GM21737 (cell line): ENCODE data around the gene EED.
A peak's percentile ranks its signal among the peaks of the same experiment; 100 is the strongest.
"Not testable (repeated sequence)": the region's sequence is repeated elsewhere in the genome, so short reads cannot be mapped to it uniquely, and the experiment has no call there.

Experiments
- ATAC-seq: cut with Tn5 transposase; IDR thresholded peaks from one replicate; pipeline ENCODE4 v1.9.1; 2021; ENCODE audit warnings: mild to moderate bottlenecking, moderate library complexity; ENCODE audit not compliant: unreplicated experiment

The EED gene

GRCh38 chr11:86218125-86219084, 26.1 kb upstream of the EED start:
- peak; percentile 34 for ATAC-seq

GRCh38 chr11:86219311-86220193, 25.0 kb upstream of the EED start:
- ATAC-seq: peak; percentile 62

DNA sequence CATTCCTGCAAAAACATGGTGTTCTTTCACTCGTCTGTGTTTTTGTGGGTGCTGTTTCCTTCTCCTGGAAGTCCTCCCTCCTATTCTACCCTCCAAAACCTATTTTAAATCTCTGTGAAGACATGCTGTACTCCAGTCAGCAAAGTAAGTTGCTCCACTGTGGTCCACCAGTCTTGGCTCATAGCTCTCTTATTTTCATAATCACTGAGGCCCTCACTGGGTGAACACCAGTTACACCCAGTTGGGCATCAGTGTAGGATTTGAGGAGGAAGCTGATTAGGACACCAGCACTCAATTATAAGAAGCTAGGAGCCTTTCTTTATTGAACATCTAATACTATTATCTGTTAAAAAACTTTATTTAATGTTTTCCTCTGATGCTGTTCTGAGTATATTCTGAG, 23.9 kb upstream of the EED start:
- no peak for ATAC-seq

GRCh38 chr11:86222081-86222480, 22.5 kb upstream of the EED start:
- ATAC-seq: no peak

DNA sequence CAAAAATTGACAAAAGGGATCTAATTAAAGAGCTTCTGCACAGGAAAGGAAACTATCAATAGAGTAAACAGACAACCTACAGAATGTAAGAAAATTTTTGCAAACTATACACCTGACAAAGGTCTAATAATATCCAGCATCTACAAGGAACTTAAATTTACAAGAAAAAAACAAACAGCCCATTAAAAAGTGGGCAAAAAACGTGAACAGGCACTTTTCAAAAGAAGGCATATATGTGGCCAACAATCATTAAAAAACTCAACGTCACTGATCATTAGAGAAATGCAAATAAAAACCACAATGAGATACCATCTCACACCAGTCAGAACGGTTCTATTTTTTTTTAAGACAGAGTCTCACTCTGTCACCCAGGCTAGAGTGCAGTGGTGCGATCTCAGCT, 20.0 kb upstream of the EED start:
- ATAC-seq: not testable (repeated sequence)

DNA sequence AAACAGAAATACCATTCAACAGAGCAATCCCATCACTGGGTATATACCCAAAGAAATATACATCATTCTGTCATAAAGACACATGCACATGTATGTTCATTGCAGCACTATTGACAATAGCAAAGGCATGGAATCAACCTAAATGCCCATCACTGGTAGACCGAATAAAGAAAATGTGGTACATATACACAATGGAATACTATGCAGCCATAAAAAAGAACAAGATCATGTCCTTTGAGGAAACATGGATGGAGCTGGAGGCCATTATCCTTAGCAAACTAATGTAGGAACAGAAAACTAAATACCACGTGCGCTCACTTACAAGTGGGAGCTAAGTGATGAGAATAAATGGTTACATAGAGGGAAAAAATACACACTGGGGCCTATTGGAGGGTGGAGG, 19.2 kb upstream of the EED start:
- ATAC-seq: not testable (repeated sequence)

- no peak for ATAC-seq
These were observed 16.1 kb upstream of the EED start for GRCh38 chr11:86228269-86229038.

DNA sequence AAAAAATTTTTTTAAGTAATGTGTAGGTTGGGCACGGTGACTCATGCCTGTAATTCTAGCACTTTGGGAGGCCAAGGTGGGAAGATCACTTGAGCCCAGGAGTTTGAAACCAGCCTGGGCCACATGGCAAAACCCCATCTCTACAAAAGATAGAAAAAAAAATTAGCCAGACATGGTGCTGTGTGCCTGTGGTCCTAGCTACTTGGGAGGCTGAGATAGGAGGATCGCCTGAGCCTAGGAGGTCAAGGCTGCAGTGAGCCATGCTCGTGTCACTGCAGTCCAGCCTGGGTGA, 15.6 kb upstream of the EED start:
- ATAC-seq: not testable (repeated sequence)

GRCh38 chr11:86230179-86230804, 14.3 kb upstream of the EED start:
- no peak for ATAC-seq

DNA sequence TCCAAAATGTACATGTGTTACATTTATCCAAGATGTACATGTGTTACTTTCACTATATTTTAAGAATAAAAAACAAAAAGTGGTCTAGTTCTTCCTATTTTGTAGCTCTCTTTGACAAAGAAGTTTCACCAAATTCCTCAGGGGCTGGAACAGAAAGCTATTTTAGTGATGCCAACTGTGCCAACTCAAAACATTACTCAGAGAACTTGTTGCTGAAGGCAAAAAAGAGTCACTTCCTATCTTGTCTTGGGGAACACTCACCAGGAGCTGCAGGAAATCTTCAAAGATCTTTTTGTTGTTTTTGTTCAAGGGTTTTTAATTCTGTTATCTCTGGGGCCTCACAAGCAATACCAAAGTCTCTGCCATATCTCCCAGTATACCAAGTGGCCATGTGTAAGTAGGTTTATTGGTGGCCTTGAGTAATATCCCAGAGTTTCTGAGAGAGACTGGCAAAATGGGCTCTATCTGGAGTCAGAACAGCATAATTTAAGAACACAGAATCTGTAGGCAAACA, 13.6 kb upstream of the EED start:
- no peak for ATAC-seq

DNA sequence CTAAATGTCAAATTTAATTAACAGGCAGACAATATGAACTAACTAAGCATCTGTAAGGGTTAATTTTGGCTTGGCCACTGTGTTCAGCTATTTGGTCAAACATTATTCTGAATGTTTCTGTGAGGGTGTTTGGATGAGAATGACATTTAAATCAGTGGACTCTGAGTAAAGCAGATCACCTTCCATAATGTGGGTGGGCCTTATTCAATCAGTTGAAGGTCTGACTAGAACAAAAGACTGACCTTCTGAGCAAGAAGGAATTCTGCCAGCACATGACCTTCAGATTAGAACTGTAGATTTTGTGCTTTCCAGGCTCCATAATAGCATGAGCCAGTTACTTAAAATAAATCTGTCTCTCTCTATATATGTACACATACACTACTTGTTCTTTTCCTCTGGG, 12.0 kb upstream of the EED start:
- ATAC-seq: no peak

DNA sequence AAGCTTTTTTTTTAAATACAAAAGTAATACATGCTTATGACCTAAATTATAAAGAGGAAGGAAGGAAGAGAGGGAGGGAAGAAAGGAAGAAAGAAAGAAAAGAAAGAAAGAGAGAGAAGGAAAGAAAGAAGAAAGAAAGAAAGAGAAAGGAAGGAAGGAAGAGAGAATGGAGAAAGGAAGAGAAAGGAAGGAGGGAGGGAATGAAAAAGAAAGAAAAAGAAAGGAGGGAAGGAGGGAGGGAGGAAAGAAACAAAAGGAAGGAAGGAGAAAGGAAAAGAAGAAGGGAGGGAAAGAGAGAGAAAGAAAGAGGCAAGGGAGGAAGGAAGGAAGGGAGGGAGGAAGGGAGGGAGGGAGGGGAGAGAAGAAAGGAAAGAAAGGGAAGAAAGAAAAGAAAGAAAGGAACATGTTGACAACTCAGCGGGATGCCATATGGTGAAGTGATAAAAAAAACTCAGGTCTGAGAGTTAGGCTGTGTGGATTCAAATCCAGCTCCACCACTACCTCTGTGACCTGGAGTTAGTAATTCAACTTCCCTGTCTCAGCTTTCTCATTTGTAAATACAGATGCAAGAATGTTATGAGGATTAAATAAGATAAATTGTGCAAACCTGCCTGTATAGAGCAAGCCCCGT, 9.6 kb upstream of the EED start:
- no peak for ATAC-seq

DNA sequence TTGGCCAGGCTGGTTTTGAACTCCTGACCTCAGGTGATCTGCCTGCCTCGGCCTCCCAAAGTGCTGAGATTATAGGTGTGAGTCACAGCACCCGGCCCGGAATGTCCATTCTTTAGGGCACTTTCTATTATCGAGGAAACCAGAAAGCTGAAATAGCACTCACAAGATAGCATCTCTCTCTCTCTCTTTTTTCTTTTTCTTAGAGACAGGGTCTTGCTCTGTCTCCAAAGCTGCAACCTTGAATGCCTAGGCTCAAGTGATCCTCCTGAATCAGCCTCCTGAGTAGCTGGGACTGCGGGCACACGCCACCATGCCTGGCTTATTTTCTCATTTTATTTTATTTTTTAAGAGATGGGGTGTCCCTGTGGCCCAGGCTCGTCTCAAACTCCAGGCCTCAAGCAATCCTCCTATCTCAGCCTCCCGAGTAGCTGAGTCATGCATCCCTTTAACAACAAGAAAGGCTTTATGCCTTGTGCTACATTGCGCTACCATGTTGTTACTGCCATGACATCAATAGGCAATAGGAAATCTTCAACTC, 7.2 kb upstream of the EED start:
- no peak for ATAC-seq

GRCh38 chr11:86240164-86240563, 4.4 kb upstream of the EED start:
- no peak for ATAC-seq

DNA sequence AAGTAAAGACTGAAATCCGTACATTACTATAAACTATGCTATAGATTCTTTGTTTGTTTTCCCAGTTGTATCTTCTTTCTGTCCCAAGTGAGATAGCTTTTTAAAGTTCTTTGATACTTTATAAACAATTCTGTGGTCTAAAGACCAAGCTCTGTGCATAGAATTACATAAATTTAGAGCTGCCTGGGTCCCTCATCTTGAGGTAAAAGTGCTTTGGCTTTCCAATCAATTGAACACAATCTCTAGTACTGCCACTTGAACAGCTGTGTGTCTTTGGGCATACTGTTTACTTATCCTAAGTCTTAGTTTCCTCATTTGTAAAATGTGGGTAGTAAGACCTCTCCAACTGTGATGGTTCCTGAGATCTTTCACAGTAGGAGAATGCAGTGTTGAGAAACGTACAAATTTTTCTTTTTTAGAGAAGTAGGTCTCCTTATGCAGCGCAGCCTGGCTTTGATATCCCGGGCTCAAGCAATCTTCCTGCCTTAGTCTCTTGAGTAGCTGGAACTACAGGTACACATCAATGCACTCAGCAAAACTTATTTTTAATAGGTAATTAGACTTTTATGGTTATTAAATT, 2.5 kb upstream of the EED start:
- ATAC-seq: no peak

DNA sequence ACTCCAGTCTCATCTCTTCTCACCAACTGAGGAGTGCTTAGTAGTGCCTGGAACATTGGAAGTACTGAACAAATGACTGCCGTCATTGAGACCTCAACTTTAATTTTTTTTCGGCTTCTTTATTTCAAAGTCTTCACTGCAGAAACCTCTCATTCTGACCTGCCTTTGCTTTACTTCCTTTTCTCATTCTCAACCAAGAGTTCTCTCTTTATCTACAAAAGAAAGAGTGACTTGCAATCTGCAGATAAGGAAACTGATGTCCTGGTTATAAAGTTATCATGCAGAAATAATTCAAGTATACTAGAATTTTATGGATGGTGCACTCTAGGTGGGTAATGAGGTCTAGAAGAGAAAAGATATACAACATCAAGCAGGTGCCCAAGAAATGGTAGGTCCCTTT, 1.2 kb upstream of the EED start:
- no peak for ATAC-seq

DNA sequence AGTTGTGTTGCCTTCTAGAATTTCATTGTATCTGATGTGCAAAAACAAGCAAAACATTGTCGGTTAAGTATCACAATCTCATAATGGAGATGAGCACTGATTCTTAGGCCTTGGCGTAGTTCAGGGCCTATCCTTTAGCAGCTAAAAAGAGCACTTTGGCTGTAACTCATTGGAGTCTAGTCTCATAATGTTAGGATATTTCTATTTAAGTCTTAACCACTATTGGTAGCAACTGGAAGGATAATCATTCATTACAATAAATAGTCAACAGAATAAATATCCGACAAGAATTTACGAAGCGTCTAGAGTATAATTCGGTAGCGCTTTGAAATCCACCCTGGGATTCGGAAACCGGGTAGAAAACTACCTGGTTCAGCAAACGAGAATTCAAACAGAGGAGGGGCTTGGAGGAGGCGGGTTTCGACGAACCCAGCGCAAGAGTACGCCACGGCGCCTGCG, 461 bp upstream of the EED start:
- ATAC-seq: peak; percentile 56

DNA sequence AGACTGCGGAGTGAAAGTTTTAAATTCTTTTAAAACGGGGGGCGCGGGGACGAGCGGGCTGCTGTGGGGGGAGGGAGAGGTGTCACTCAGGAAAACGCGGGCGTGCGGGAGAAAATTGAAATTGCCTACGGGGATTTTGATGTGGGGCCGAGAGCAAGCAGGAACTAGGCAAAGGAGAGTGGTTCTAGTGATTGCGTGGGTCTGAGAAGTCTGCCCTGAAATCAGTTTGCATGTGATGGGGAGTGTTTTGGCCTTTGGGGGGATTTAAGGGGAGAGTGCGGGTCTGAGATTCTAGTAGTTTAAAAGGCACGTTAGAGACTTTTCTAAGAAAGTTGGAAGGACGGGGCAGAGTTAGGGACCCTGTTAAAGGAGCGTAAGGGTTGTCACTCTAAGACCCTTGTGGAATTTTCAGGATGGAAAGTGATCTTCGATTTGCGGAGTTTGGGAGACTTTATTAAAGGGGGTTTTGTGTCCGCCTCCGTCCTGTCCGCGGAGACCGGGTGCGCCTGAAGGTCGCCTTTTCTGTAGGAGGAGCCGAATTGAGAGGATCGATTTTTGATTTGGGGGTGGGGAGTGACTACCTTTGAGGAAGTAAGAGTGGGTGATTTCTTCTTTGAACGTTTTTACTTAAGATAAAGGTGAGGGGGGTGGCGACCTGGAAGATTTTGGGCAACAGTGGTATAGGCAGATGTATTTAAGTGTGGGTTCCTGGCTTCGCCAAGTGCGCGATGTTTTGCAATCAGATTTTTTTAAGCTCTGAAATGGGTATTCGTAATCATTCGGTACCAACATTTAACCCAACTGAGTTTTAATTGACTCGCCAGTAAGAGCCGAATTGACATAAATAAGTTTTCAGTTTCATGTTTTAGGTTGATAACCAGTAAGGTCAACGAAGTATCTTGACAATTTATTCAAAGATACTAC, 1.1 kb downstream of the EED start:
- peak; percentile 10 for ATAC-seq
